Measurements from ENCODE around the gene TEX26.

DNA sequence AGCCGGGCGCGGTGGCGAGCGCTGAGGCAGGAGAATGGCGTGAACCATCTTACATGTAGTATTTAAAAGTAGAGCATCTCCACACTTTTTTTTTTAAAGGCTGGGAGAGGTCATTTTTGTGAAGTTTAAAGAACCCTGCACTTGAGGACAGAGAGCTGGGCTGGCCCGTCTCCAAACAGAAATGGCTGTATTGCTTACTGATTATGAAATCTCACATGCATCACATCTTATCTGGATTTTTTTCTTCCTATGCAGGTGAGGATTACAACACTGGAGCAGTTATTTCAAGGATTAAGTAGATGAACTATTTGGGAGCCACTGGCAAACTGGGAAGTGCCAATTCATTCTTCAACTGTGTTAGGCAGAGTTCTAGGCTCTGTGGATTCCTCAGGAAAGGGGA, 59.5 kb downstream of the TEX26 start:
- TF ChIP-seq YY1 (IDR thresholded peaks at IDR 0.05; ENCODE audit: insufficient read depth, insufficient read length) (no peak), SUZ12 (IDR thresholded peaks at IDR 0.05; ENCODE audit: extremely low read depth, insufficient read depth, insufficient read length) (no peak), ZNF274 (IDR thresholded peaks at IDR 0.05; ENCODE audit: low read depth, low read length) (no peak)

Data from NT2/D1 (cell line).